Subcutaneous adipose tissue (tissue), 4 donors: ENCODE data around the gene FBXL17. TPM values are rescaled to one million over a fixed set of nuclear protein-coding genes. Genes with fewer than 3 reads are reported as not detected.

Experiments used
- total RNA-seq, 4 donors: library from RNA; depleted of rRNA; stranded (reverse); fragments of >200 nt; gene quantifications; one replicate each; pipeline ENCODE4 v1.1.0, GENCODE V29; 2016
- TF ChIP-seq, protein P1 (sequence below): fragments of 450-650 bp; IDR thresholded peaks from one replicate; pipeline ENCODE4 v1.5.1; 2016; ENCODE audit warnings: low read depth, mild to moderate bottlenecking, control low read depth, antibody characterized with exemption, moderate library complexity

FBXL17 gene
- total RNA-seq, 4 donors from 2014 or later: 19.4 to 22.2 (median 21.3) TPM

DNA sequence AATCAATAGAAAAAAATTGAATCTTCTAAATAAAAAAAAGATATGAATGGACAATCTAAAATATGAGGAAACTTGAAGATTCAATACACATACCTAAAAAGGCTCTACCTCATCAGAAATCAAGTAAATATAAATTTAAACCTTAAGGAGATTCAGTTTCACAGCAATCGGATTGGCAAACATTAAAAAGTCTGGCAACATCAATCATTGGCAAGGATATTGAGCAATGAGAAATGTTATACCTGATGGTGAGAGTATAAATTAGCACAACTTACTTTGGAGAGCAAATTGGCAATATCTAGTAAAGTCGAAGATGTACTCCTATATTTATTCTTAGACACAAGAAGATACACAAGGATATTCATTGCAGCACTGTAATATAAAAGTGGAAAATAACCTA is 436.8 kb downstream of the FBXL17 start:
- TF ChIP-seq, protein P1, sequence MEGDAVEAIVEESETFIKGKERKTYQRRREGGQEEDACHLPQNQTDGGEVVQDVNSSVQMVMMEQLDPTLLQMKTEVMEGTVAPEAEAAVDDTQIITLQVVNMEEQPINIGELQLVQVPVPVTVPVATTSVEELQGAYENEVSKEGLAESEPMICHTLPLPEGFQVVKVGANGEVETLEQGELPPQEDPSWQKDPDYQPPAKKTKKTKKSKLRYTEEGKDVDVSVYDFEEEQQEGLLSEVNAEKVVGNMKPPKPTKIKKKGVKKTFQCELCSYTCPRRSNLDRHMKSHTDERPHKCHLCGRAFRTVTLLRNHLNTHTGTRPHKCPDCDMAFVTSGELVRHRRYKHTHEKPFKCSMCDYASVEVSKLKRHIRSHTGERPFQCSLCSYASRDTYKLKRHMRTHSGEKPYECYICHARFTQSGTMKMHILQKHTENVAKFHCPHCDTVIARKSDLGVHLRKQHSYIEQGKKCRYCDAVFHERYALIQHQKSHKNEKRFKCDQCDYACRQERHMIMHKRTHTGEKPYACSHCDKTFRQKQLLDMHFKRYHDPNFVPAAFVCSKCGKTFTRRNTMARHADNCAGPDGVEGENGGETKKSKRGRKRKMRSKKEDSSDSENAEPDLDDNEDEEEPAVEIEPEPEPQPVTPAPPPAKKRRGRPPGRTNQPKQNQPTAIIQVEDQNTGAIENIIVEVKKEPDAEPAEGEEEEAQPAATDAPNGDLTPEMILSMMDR: no peak

DNA sequence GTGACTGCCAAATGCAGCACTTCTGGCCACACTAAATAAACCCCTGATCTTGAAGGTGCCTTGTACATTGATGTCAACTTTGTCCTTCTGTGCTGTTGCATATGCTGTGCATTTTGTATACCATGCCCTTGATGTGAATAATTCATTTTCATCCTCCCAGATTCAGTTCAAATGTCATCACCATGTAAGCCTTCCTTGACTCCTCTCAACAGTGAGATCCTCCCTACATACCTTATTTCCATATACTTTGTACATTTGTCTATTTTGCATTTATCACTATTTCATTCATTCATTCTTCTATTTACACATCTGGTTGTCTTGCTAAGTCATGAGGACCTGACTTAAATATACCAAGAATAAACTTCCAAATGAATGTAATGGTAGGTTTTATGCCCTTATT is 438.0 kb downstream of the FBXL17 start:
- TF ChIP-seq, protein P1: no peak

DNA sequence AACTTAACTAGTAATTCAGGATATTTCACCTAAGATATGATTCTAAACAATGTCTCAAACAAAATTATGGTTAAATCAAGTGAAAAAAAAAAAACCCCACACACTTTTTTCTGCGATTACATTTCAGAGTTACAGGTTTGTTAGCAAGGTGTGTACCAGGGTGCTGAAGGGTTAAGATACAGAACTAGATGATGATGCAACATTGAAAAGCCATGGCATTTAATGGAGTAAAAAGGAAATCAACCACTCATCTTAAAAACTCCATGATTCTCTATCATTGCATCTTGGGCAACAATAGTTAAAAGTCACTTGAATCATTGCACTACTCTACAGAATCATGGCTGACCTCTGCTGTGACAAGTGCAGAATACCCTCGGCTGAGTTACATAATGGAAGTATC is 440.9 kb downstream of the FBXL17 start:
- TF ChIP-seq, protein P1: no peak

DNA sequence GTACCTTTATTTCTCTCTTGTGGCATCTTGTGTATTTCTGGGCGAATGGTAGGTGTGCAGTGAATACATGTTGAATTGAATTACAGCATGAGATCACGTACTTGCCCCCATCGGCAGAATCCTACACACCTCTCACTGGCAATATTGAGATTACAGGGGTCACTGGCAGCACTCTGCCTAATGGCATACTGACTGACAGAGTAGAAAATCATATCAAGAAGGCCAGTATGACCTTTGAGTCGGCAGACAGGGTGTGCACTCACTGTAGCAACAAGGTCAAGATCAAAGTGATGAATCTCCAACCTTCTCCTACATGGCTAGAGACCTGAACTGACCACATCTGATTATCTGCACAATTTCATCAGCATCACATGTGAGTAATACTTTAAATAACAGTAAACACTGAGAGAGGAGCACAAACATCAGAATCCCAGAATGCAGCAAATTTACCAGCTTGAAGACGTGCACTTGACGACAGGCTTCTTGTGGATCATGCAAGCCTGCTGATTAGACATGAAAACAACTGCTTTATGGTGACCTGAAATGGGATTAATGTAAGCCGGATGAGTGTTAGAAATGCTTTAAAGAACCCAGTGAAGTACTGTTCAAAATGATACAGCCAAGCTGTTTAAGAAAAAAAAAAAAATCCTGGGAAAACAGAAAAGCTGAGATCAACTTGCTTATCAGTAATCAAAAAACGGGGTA is 444.1 kb downstream of the FBXL17 start:
- TF ChIP-seq, protein P1: no peak

DNA sequence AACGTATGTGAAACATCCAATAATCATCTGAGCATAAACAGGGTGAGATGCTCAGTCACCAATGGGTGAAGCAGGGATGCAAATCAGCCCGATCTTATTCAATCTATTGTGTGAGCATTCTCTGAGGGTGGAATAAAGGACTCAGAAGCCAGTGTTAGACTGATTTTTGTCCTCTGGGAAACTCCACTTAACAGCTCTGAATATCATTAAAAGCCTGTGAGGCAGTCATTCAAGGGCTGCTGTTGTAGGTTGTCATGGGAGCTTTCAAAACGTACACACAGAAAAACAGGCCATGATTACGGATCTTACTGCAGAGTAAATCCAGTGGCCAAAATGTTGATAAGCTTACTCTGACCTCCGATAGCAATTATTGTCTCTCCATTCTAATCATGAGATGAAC is 444.7 kb downstream of the FBXL17 start:
- TF ChIP-seq, protein P1: no peak

DNA sequence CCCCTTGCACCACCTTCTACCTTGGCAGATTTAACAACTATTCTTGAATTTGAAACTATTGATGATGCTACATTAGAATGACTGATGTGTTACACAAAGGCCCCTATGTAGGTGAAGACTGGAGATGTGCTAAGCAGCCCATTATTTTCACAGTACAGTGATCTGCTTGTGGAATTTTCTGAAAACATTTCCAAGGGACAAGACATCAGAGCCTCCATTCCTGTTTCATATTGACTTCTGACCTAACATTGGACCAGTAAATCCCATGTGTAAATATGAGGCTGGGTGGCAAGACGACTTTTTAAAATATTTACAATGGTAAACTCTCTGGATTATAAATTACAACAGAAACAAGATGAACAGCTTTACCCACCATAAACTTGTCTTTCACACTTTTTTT is 445.4 kb downstream of the FBXL17 start:
- TF ChIP-seq, protein P1: no peak

DNA sequence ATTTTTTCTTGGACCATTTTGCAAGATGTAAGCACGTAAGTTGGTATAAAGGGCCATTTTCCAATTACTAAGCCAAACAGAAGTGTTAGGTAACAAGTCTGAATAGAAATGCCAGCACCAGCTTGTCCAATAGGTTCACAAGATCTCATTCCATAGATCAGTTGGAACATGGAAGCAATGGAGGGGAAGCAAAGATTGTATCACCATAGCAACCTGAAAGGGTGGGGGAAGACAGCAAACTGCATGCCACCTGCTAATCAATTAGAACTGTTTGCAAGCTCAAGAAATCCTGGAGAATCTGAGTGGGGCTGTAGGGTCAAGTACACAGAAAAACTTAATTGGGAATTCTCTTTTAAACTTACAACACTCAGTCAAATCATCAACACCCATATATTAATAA is 446.3 kb downstream of the FBXL17 start:
- TF ChIP-seq, protein P1: no peak
